ENCODE measurements around the gene LCP2. TPM values are rescaled to one million over a fixed set of nuclear protein-coding genes. Genes with fewer than 3 reads are reported as not detected.

The LCP2 gene
- total and polyA plus RNA-seq, 10 of the 15 experiments (the other 5 are each of a cell fraction or from before 2014, with no cell fraction given) = 8.0 to 50.5 (median 20.6) TPM

GRCh38 chr5:170263906-170264305 lies 33.7 kb downstream of the LCP2 start:
- POLR2A ChIA-PET = no interaction called here
- BruUV-seq (replicated peaks) = no TSS peak

More at GRCh38 chr5:170263906-170264305, 33.7 kb downstream of the LCP2 start:
- no peak for ATAC-seq
- Histone ChIP-seq H3K9ac (ENCODE audit: control insufficient read depth, insufficient read depth, low read length) (no peak overlapping the region), H2AFZ (ENCODE audit: control insufficient read depth, low read depth, low read length) (no peak overlapping the region), H3K27ac (ENCODE audit: control insufficient read depth, insufficient read depth) (no peak overlapping the region), H3K4me1 (ENCODE audit: control insufficient read depth, insufficient read depth, low read length) (peaks cover 3% of the 10 kb centered on the region), H3K79me2 (ENCODE audit: control insufficient read depth, insufficient read depth, low read length) (no peaks in the 10 kb centered on the region), H3K9me3 (replicated peaks; ENCODE audit: control insufficient read depth, insufficient read depth, low read length) (no peaks in the 10 kb centered on the region), H3K36me3 (ENCODE audit: control insufficient read depth in 2 of 2, insufficient read depth in 2 of 2, low read length in 1 of 2) (peaks cover 11 to 20% of the 10 kb centered on the region in 2 experiments; a peak in 3 of 4 replicates), H3K4me2 (ENCODE audit: control insufficient read depth, insufficient read depth) (no peak overlapping the region), H3K27me3 (replicated peaks in 1 of 2; ENCODE audit: control insufficient read depth in 2 of 2, insufficient read depth in 2 of 2, low read length in 1 of 2) (no peaks in the 10 kb centered on the region), H4K20me1 (ENCODE audit: control insufficient read depth, insufficient read depth) (no peaks in the 10 kb centered on the region), H3K4me3 (no peak overlapping the region)
- ChIA-PET SMC1A (ENCODE audit: uncharacterized antibody, unreplicated experiment) (interaction anchor here (8.0 to 16.6 kb wide), 2 partner anchors 33 to 75 kb away, joined by 122 to 451 read pairs; partner anchors contain the start of gene LCP2), CTCF (interaction anchor here (7.9 kb wide), 1 partner anchor 75 kb away, joined by 189 read pairs; no protein-coding TSS in a partner anchor), RAD21 (ENCODE audit: unreplicated experiment) (no interaction called here)
- intact Hi-C loops (cut with micrococcal nuclease; ENCODE audit: unreplicated experiment) (no loop called here), in situ Hi-C loops (cut with MboI) (no loop called here)
- no peak for TF ChIP-seq E2F8 (IDR thresholded peaks at IDR 0.05; ENCODE audit: low read depth, partially characterized antibody)
- TF ChIP-seq ZBTB11 (CRISPR knock-in tag; IDR thresholded peaks at IDR 0.05) = no peak
- no peak for TF ChIP-seq ZBTB33 (IDR thresholded peaks at IDR 0.05)
- DNase-seq (ENCODE audit: low read depth, low spot score) = no peak
- no peak for FAIRE-seq
- 90% methylated on average over 4 of the region's 4 CpGs for WGBS (ENCODE audit: insufficient coverage, insufficient replicate concordance, low lambda C conversion rate, missing lambda C conversion rate)
